Stimulated activated CD4-positive, alpha-beta T cell treated with anti-CD3 and anti-CD28 coated beads, TNF-alpha, amount 100 ng/mL, for 1 hour (primary cell): ENCODE measurements around the gene SEC62.

Experiments
- DNase-seq, 3 donors: peaks; one replicate each; pipeline ENCODE4 v3.0.0-alpha.2; 2020; ENCODE audit warnings: low read depth in 3 of 3, low spot score in 1 of 3

SEC62 gene

GRCh38 chr3:169966428-169966950, at the start of gene SEC62:
SEC62 (plus strand) TSS chr3:169966807; CDS start chr3:169966823, 16 bp downstream.
- DNase-seq, result peak; percentile 86 to 97 (median 92)

- DNase-seq, result no peak
These were observed 43.4 kb upstream of the SEC62 start for GRCh38 chr3:169923189-169923588.

- DNase-seq, result no peak
These were observed 42.8 kb upstream of the SEC62 start for GRCh38 chr3:169923831-169924230.

GRCh38 chr3:169929830-169930519, 36.6 kb upstream of the SEC62 start:
- no peak for DNase-seq

- DNase-seq, result no peak
These were observed 35.8 kb upstream of the SEC62 start for GRCh38 chr3:169930843-169931242.

- DNase-seq, result no peak
These were observed 34.7 kb upstream of the SEC62 start for GRCh38 chr3:169931747-169932520.

GRCh38 chr3:169939320-169939719, 27.3 kb upstream of the SEC62 start:
- DNase-seq, result no peak

GRCh38 chr3:169939751-169940150, 26.9 kb upstream of the SEC62 start:
- no peak for DNase-seq

GRCh38 chr3:169940470-169941181, 26.0 kb upstream of the SEC62 start:
- no peak for DNase-seq

GRCh38 chr3:169945313-169945712, 21.3 kb upstream of the SEC62 start:
- DNase-seq, result peak in 1 of 3 donors; percentile 5

GRCh38 chr3:169946336-169946735, 20.3 kb upstream of the SEC62 start:
- no peak for DNase-seq

- DNase-seq, result no peak
These were observed 17.8 kb upstream of the SEC62 start for GRCh38 chr3:169948559-169949448.

- no peak for DNase-seq
These were observed 14.6 kb upstream of the SEC62 start for GRCh38 chr3:169952045-169952444.

- DNase-seq, result no peak
These were observed 13.0 kb upstream of the SEC62 start for GRCh38 chr3:169953462-169954141.

GRCh38 chr3:169954142-169954756, 12.4 kb upstream of the SEC62 start:
- no peak for DNase-seq

GRCh38 chr3:169955406-169955805, 11.2 kb upstream of the SEC62 start:
- DNase-seq, result no peak

- no peak for DNase-seq
These were observed 2.4 kb upstream of the SEC62 start for GRCh38 chr3:169964176-169964575.

GRCh38 chr3:169965562-169966427, 812 bp upstream of the SEC62 start:
- DNase-seq, result no peak
